Body of pancreas (tissue), 4 donors: ENCODE data around the gene RABGEF1.

ENCODE experiments used
- CTCF ChIP-seq, 7 experiments: fragments of 450-650 bp in 4 of 7; fragments of 200-600 bp in 3 of 7; sonication (generic) in 3 of 7; IDR thresholded peaks; one replicate each; pipeline ENCODE4 v1.5.1; 2016 to 2019; ENCODE audit warnings: antibody characterized with exemption in 7 of 7
- POLR2A ChIP-seq, 3 donors: fragments of 450-650 bp; IDR thresholded peaks; one replicate each; pipeline ENCODE4 v1.6.1; 2016; ENCODE audit warnings: antibody characterized with exemption in 3 of 3, mild to moderate bottlenecking in 2 of 3

- TF ChIP-seq CTCF (IDR thresholded peaks at IDR 0.05) (no peak), POLR2A (IDR thresholded peaks at IDR 0.05) (no peak)
Observed at GRCh38 chr7:66839814-66840213, 99.3 kb downstream of the RABGEF1 start.
